ENCODE measurements around the gene TMEM229B. TPM values are rescaled to one million over a fixed set of nuclear protein-coding genes. Genes with fewer than 3 reads are reported as not detected.

The TMEM229B gene
- polyA plus RNA-seq, 4 donors, result 6.5 to 27.5 (median 11.4) TPM

DNA sequence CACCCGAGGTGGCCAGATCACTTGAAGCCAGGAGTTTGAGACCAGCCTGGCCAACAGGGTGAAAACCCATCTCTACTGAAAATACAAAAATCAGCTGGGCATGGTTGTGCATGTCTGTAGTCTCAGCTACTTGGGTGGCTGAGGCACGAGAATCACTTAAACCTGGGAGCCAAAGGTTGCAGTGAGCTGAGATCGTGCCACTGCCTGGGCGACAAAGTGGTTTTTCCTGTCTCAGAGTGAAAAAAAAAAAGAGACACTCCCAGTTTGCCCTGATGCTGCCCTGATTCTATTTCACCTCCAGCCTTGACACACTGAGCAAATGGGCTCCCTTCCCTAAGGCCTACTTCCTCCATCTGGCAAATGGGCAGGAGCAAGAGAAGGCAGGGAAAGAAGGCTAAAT is 48.0 kb downstream of the TMEM229B start:
- Histone ChIP-seq H3K27ac (ENCODE audit: low read depth in 1 of 3, low read length in 2 of 3) (peak overlapping the region; percentile 35 to 70 (median 47)), H3K4me1 (ENCODE audit: control insufficient read depth in 3 of 3, insufficient read depth in 2 of 3, low read depth in 1 of 3, low read length in 2 of 3) (peaks cover 0 to 42% (median 6%) of the 10 kb centered on the region in 3 donors), H3K36me3 (ENCODE audit: control insufficient read depth in 3 of 3, insufficient read depth in 2 of 3, low read depth in 1 of 3, low read length in 3 of 3) (no peaks in the 10 kb centered on the region), H3K9me3 (ENCODE audit: control insufficient read depth in 2 of 2, insufficient read depth in 1 of 2, low read depth in 1 of 2, low read length in 1 of 2) (no peaks in the 10 kb centered on the region), H3K4me3 (ENCODE audit: low read depth in 1 of 3, low read length in 3 of 3) (no peak overlapping the region), H3K27me3 (ENCODE audit: control insufficient read depth in 3 of 3, insufficient read depth in 3 of 3, low read length in 3 of 3) (peaks cover 0 to 3% (median 0%) of the 10 kb centered on the region in 3 donors)
- 9 to 54% (median 27%) methylated on average over 4 of the region's 4 CpGs for WGBS, 3 donors
- FAIRE-seq (no peak), DNase-seq (peak; percentile 85 to 86)

DNA sequence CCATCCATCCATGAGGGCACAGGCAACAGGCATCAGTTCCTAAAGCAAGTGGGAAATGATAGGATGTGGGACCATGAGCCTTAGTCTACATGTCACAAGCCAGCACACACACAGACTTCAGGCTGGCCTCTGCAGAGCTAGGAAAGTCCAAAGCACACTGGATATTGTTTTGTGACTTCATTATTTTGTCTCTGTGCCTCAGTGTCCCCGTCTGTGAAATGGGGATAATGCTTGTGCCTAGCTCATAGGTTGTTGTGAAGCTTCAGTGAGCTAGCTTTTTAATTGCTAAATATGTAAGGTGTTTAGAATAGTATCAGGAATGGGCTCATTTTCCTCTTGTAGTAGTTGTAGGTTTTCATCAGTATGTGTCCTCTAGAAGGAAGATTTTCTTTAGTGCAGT is 49.6 kb downstream of the TMEM229B start:
- H3K4me3 ChIP-seq (ENCODE audit: low read depth in 1 of 3, low read length in 3 of 3), result no peak overlapping the region
- H3K36me3 ChIP-seq (ENCODE audit: control insufficient read depth in 3 of 3, insufficient read depth in 2 of 3, low read depth in 1 of 3, low read length in 3 of 3), result no peaks in the 10 kb centered on the region
- H3K9me3 ChIP-seq (ENCODE audit: control insufficient read depth in 2 of 2, insufficient read depth in 1 of 2, low read depth in 1 of 2, low read length in 1 of 2), result no peaks in the 10 kb centered on the region
- WGBS, 3 donors, result 74 to 93% (median 84%) methylated on average over 1 of the region's 1 CpG
- DNase-seq, result no peak
- FAIRE-seq, result no peak
- peaks cover 0 to 3% (median 0%) of the 10 kb centered on the region in 3 donors for H3K27me3 ChIP-seq (ENCODE audit: control insufficient read depth in 3 of 3, insufficient read depth in 3 of 3, low read length in 3 of 3)
- no peak overlapping the region for H3K27ac ChIP-seq (ENCODE audit: low read depth in 1 of 3, low read length in 2 of 3)
- peaks cover 0 to 33% (median 6%) of the 10 kb centered on the region in 3 donors for H3K4me1 ChIP-seq (ENCODE audit: control insufficient read depth in 3 of 3, insufficient read depth in 2 of 3, low read depth in 1 of 3, low read length in 2 of 3)

DNA sequence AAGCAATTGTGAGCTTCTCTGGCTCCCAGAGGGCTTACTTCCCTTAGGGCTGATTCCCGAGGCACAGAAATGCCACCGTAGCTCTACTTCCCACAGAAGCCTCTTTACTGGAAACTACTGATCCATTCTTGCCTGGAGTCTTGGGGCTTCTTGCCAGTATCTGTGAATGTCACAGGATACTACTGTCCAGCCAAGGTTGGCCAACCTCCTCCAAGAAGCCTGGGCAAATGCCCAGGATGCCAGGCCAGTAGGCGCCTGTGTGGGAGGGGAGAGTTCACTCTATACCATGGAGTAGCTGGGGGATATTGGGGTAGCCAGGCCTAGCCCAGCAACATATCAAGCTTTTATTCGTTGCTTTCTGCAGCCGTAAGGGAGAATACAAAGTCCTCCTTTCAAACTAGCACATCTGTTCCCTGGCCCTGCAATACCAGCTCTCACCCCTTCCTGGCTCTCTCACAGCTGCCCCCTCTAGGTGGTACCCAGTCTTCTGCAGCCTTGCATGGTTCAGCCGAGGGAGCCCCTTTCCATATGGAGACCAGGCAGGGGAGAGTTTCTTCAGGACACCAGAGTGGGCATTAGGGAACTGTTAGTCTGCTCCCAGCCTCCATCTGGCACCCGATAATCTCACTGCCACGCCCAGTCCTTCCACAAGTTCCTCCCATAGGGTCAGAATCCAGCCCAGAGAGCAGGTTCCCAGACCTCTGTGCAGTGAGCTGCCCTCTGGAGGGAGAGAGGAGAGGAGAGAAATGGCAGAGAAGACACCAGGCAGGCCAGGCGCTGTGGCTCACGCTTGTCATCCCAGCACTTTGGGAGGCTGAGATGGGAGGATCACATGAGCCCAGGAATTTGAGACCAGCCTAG is 52.3 kb downstream of the TMEM229B start:
- 39 to 73% (median 61%) methylated on average over 10 of the region's 10 CpGs for WGBS, 3 donors
- Histone ChIP-seq H3K4me3 (ENCODE audit: low read depth in 1 of 3, low read length in 3 of 3) (no peak overlapping the region), H3K4me1 (ENCODE audit: control insufficient read depth in 3 of 3, insufficient read depth in 2 of 3, low read depth in 1 of 3, low read length in 2 of 3) (peaks cover 0 to 14% (median 4%) of the 10 kb centered on the region in 3 donors), H3K27ac (ENCODE audit: low read depth in 1 of 3, low read length in 2 of 3) (peak overlapping the region in 1 of 3 donors; percentile 38), H3K9me3 (ENCODE audit: control insufficient read depth in 2 of 2, insufficient read depth in 1 of 2, low read depth in 1 of 2, low read length in 1 of 2) (no peaks in the 10 kb centered on the region), H3K36me3 (ENCODE audit: control insufficient read depth in 3 of 3, insufficient read depth in 2 of 3, low read depth in 1 of 3, low read length in 3 of 3) (no peaks in the 10 kb centered on the region), H3K27me3 (ENCODE audit: control insufficient read depth in 3 of 3, insufficient read depth in 3 of 3, low read length in 3 of 3) (no peaks in the 10 kb centered on the region)
- peak in 1 of 2 donors; percentile 94 for DNase-seq
- FAIRE-seq, result no peak

DNA sequence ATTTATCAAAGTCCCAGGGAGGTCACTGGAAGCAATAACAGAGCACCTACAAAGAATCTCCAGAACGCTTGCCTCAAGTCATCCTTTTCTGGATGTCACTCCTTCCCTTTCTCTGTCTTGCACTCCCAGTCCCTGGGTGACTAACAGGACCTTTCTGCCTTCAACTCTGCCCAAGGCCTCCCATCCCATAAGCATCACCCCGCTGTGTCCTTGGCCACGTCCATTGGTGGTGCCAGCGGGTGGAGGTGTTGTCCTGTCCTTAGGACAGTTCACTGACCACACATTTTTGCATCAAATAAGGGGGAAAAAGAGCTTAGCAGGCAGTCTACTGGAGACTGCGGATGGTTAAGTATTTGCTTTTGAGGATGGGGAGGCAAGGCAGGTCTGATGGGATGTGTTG is 52.9 kb downstream of the TMEM229B start:
- Histone ChIP-seq H3K36me3 (ENCODE audit: control insufficient read depth in 3 of 3, insufficient read depth in 2 of 3, low read depth in 1 of 3, low read length in 3 of 3) (no peaks in the 10 kb centered on the region), H3K27ac (ENCODE audit: low read depth in 1 of 3, low read length in 2 of 3) (no peak overlapping the region), H3K4me1 (ENCODE audit: control insufficient read depth in 3 of 3, insufficient read depth in 2 of 3, low read depth in 1 of 3, low read length in 2 of 3) (peaks cover 0 to 8% (median 4%) of the 10 kb centered on the region in 3 donors), H3K9me3 (ENCODE audit: control insufficient read depth in 2 of 2, insufficient read depth in 1 of 2, low read depth in 1 of 2, low read length in 1 of 2) (no peaks in the 10 kb centered on the region), H3K27me3 (ENCODE audit: control insufficient read depth in 3 of 3, insufficient read depth in 3 of 3, low read length in 3 of 3) (no peaks in the 10 kb centered on the region), H3K4me3 (ENCODE audit: low read depth in 1 of 3, low read length in 3 of 3) (no peak overlapping the region)
- FAIRE-seq (no peak), DNase-seq (no peak)
- WGBS, 3 donors, result 87 to 96% (median 88%) methylated on average over 5 of the region's 5 CpGs

- DNase-seq (no peak), FAIRE-seq (no peak)
- no peaks in the 10 kb centered on the region for H3K27me3 ChIP-seq (ENCODE audit: control insufficient read depth in 3 of 3, insufficient read depth in 3 of 3, low read length in 3 of 3)
- H3K9me3 ChIP-seq (ENCODE audit: control insufficient read depth in 2 of 2, insufficient read depth in 1 of 2, low read depth in 1 of 2, low read length in 1 of 2), result no peaks in the 10 kb centered on the region
- no peak overlapping the region for H3K4me3 ChIP-seq (ENCODE audit: low read depth in 1 of 3, low read length in 3 of 3)
- WGBS, 3 donors, result 62 to 80% (median 74%) methylated on average over 7 of the region's 7 CpGs
- H3K4me1 ChIP-seq (ENCODE audit: control insufficient read depth in 3 of 3, insufficient read depth in 2 of 3, low read depth in 1 of 3, low read length in 2 of 3), result peaks cover 0 to 28% (median 5%) of the 10 kb centered on the region in 3 donors
- no peak overlapping the region for H3K27ac ChIP-seq (ENCODE audit: low read depth in 1 of 3, low read length in 2 of 3)
- H3K36me3 ChIP-seq (ENCODE audit: control insufficient read depth in 3 of 3, insufficient read depth in 2 of 3, low read depth in 1 of 3, low read length in 3 of 3), result no peaks in the 10 kb centered on the region
Observed at GRCh38 chr14:67432050-67432564, 56.4 kb downstream of the TMEM229B start.

DNA sequence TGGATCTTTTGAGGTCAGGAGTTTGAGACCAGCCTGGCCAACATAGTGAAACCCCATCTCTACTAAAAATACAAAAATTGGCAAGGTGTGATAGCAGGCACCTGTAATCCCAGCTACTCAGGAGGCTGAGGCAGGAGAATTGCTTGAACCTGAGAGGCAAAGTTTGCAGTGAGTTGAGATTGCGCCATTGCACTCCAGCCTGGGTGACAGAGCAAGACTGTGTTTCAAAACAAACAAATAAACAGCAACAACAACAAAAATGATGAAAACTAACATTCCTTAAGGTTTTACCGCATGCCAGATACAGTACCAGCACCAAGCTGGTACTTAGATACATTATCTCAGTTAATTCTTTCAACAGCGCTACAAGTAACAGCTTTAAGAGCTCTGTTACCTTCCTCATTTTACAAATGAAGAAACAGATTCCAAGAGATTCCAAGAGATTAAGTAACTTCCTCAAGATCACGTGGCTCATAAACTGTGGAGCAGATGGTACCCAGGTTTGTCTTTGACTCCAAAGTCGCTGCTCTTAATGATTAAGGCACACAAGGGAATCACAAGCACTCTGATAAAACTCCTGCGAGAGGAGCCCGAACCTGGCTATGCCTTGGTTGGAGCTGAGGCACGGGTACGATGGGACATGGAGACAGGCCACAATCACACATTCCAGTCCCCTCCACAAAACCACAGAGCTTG is 58.9 kb downstream of the TMEM229B start:
- H3K27me3 ChIP-seq (ENCODE audit: control insufficient read depth in 3 of 3, insufficient read depth in 3 of 3, low read length in 3 of 3), result peaks cover 0 to 4% (median 0%) of the 10 kb centered on the region in 3 donors
- no peaks in the 10 kb centered on the region for H3K36me3 ChIP-seq (ENCODE audit: control insufficient read depth in 3 of 3, insufficient read depth in 2 of 3, low read depth in 1 of 3, low read length in 3 of 3)
- DNase-seq (no peak), FAIRE-seq (no peak)
- 72 to 74% (median 73%) methylated on average over 9 of the region's 9 CpGs for WGBS, 3 donors
- H3K27ac ChIP-seq (ENCODE audit: low read depth in 1 of 3, low read length in 2 of 3), result no peak overlapping the region
- no peak overlapping the region for H3K4me3 ChIP-seq (ENCODE audit: low read depth in 1 of 3, low read length in 3 of 3)
- no peaks in the 10 kb centered on the region for H3K9me3 ChIP-seq (ENCODE audit: control insufficient read depth in 2 of 2, insufficient read depth in 1 of 2, low read depth in 1 of 2, low read length in 1 of 2)
- peaks cover 0 to 28% (median 1%) of the 10 kb centered on the region in 3 donors for H3K4me1 ChIP-seq (ENCODE audit: control insufficient read depth in 3 of 3, insufficient read depth in 2 of 3, low read depth in 1 of 3, low read length in 2 of 3)

GRCh38 chr14:67428501-67429031 is 60.0 kb downstream of the TMEM229B start:
- FAIRE-seq (no peak), DNase-seq (peak; percentile 89 to 92)
- WGBS, 3 donors, result 14 to 62% (median 38%) methylated on average over 7 of the region's 7 CpGs

DNA sequence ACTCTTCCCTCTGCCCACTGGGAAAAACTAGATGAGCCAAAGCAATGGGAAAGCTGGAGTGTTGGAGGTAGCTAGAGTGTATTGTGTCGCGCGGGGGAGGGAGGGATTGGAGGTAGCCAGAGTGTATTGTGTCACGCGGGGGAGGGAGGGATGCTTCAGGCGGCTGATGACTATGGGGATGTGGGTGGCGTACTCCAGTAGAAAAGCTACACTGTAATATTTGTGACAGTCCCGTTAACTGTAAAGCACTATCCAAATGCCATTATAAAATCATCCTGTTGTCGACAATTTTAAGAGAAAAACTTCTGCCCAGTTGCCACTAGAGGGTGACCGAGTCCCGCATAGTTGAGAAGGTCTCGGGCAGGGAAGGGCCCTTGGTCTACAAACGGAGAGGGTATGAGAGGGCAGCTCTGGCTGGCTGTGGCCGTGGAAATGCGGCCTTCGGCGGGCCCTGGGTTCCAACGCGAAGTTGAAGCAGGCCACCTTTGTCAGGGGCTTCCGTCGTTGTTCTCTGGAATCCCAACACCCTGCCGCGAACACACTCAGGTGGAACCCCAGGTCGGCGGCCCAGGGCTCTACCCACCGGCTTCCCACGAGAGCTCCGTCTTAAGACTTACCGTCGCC is 61.4 kb downstream of the TMEM229B start:
- H3K36me3 ChIP-seq (ENCODE audit: control insufficient read depth in 3 of 3, insufficient read depth in 2 of 3, low read depth in 1 of 3, low read length in 3 of 3), result no peaks in the 10 kb centered on the region
- peaks cover 0 to 4% (median 0%) of the 10 kb centered on the region in 3 donors for H3K27me3 ChIP-seq (ENCODE audit: control insufficient read depth in 3 of 3, insufficient read depth in 3 of 3, low read length in 3 of 3)
- 35 to 36% (median 35%) methylated on average over 28 to 30 of the region's 30 CpGs for WGBS, 3 donors
- DNase-seq (peak; percentile 88), FAIRE-seq (no peak)
- no peak overlapping the region for H3K27ac ChIP-seq (ENCODE audit: low read depth in 1 of 3, low read length in 2 of 3)
- no peak overlapping the region for H3K4me3 ChIP-seq (ENCODE audit: low read depth in 1 of 3, low read length in 3 of 3)
- H3K4me1 ChIP-seq (ENCODE audit: control insufficient read depth in 3 of 3, insufficient read depth in 2 of 3, low read depth in 1 of 3, low read length in 2 of 3), result peaks cover 0 to 28% (median 1%) of the 10 kb centered on the region in 3 donors
- H3K9me3 ChIP-seq (ENCODE audit: control insufficient read depth in 2 of 2, insufficient read depth in 1 of 2, low read depth in 1 of 2, low read length in 1 of 2), result no peaks in the 10 kb centered on the region

More at GRCh38 chr14:67428501-67429031, 60.0 kb downstream of the TMEM229B start:
- Histone ChIP-seq H3K4me1 (ENCODE audit: control insufficient read depth in 3 of 3, insufficient read depth in 2 of 3, low read depth in 1 of 3, low read length in 2 of 3) (peaks cover 0 to 28% (median 1%) of the 10 kb centered on the region in 3 donors), H3K36me3 (ENCODE audit: control insufficient read depth in 3 of 3, insufficient read depth in 2 of 3, low read depth in 1 of 3, low read length in 3 of 3) (no peaks in the 10 kb centered on the region), H3K27me3 (ENCODE audit: control insufficient read depth in 3 of 3, insufficient read depth in 3 of 3, low read length in 3 of 3) (peaks cover 0 to 4% (median 0%) of the 10 kb centered on the region in 3 donors), H3K27ac (ENCODE audit: low read depth in 1 of 3, low read length in 2 of 3) (peak overlapping the region; percentile 18 to 75 (median 72)), H3K9me3 (ENCODE audit: control insufficient read depth in 2 of 2, insufficient read depth in 1 of 2, low read depth in 1 of 2, low read length in 1 of 2) (no peaks in the 10 kb centered on the region), H3K4me3 (ENCODE audit: low read depth in 1 of 3, low read length in 3 of 3) (no peak overlapping the region)

Data from small intestine (tissue), 7 donors.